Esophagus squamous epithelium (tissue), 5 donors: ENCODE results near the gene RIOX2. TPM values are rescaled to one million over a fixed set of nuclear protein-coding genes. Genes with fewer than 3 reads are reported as not detected.

Experiments used
- DNase-seq: peaks from one replicate; lab custom pipeline; 2025; lab: John Stamatoyannopoulos, UW
- H3K27ac ChIP-seq, 4 donors: fragments of 200-600 bp; sonication (generic); one replicate each; pipeline ENCODE4 v1.5.1; 2016 to 2019; ENCODE audit warnings: mild to moderate bottlenecking in 1 of 4
- H3K27me3 ChIP-seq, 4 donors: fragments of 200-600 bp; sonication (generic); 1 replicate in 3 of 4; 2 replicates in 1 of 4; pipeline versions ENCODE4 v1.5.1 to v1.6.0; 2017 to 2021; ENCODE audit warnings: antibody characterized with exemption in 1 of 4
- H3K36me3 ChIP-seq, 3 donors: fragments of 200-600 bp; sonication (generic); one replicate each; pipeline ENCODE4 v1.5.1; 2016 to 2019
- H3K4me1 ChIP-seq, 3 donors: fragments of 200-600 bp; sonication (generic); one replicate each; pipeline ENCODE4 v1.5.1; 2017 to 2019
- H3K4me3 ChIP-seq, 4 donors: fragments of 200-600 bp; sonication (generic); 1 replicate in 3 of 4; 2 replicates in 1 of 4; pipeline ENCODE4 v1.5.1; 2016 to 2019; ENCODE audit warnings: mild to moderate bottlenecking in 2 of 4, moderate library complexity in 1 of 4
- H3K9me3 ChIP-seq, 3 donors: fragments of 200-600 bp; sonication (generic); one replicate each; pipeline ENCODE4 v1.5.1; 2016 to 2019
- CTCF ChIP-seq, 6 experiments: fragments of 450-650 bp in 4 of 6; fragments of 200-600 bp in 2 of 6; sonication (generic) in 2 of 6; IDR thresholded peaks; one replicate each; pipeline ENCODE4 v1.5.1; 2016 to 2019; ENCODE audit warnings: antibody characterized with exemption in 6 of 6, mild to moderate bottlenecking in 4 of 6, moderate library complexity in 4 of 6
- POLR2A ChIP-seq, 4 donors: fragments of 450-650 bp; IDR thresholded peaks; one replicate each; pipeline ENCODE4 v1.6.1; 2017; ENCODE audit warnings: antibody characterized with exemption in 4 of 4, mild to moderate bottlenecking in 4 of 4, moderate library complexity in 3 of 4
- WGBS, 2 donors: methylation state at CpG; one replicate each; pipeline ENCODE4 v1.1.5; 2018; 5-methylcytosine and 5-hydroxymethylcytosine counted together
- intact Hi-C: fragments of 100-400 bp; cut with DNase I; formaldehyde crosslinking; loops from one replicate; pipeline ENCODE4 v1.15.0; 2022
- total RNA-seq, 4 donors: library from RNA; depleted of rRNA; stranded (reverse); fragments of >200 nt; gene quantifications; one replicate each; pipeline ENCODE4 v1.1.0, GENCODE V29; 2016
- donor health status: DM: yes; HTN: yes; CAD: no.

The RIOX2 gene
- total RNA-seq, 4 donors from 2014 or later = 26.7 to 45.6 (median 41.1) TPM

- intact Hi-C loops = no loop called here
- peaks cover 0 to 43% (median 0%) of the 10 kb centered on the region in 3 donors for H3K4me1 ChIP-seq
Observed at GRCh38 chr3:97957617-97958311, 14.5 kb downstream of the RIOX2 start.

GRCh38 chr3:97956051-97956450 lies 16.2 kb downstream of the RIOX2 start:
- Histone ChIP-seq H3K27ac (no peak overlapping the region), H3K9me3 (no peaks in the 10 kb centered on the region), H3K36me3 (peaks cover 0 to 93% (median 12%) of the 10 kb centered on the region in 3 donors), H3K27me3 (no peaks in the 10 kb centered on the region), H3K4me3 (no peak overlapping the region), H3K4me1 (peaks cover 0 to 42% (median 0%) of the 10 kb centered on the region in 3 donors)
- TF ChIP-seq POLR2A (IDR thresholded peaks at IDR 0.05) (no peak), CTCF (IDR thresholded peaks at IDR 0.05) (no peak)
- intact Hi-C loops = no loop called here
- DNase-seq = no peak
- WGBS, 2 donors = 83 to 84% methylated on average over 3 of the region's 3 CpGs

More at GRCh38 chr3:97957617-97958311, 14.5 kb downstream of the RIOX2 start:
- Histone ChIP-seq H3K36me3 (peaks cover 0 to 93% (median 12%) of the 10 kb centered on the region in 3 donors), H3K27ac (peak overlapping the region in 3 of 4 donors; percentile 7 to 53 (median 48)), H3K9me3 (no peaks in the 10 kb centered on the region), H3K27me3 (no peaks in the 10 kb centered on the region), H3K4me3 (no peak overlapping the region)
- TF ChIP-seq CTCF (IDR thresholded peaks at IDR 0.05) (no peak), POLR2A (IDR thresholded peaks at IDR 0.05) (no peak)
- DNase-seq = no peak
- 69 to 81% methylated on average over 7 to 8 of the region's 8 CpGs for WGBS, 2 donors

- Histone ChIP-seq H3K9me3 (no peaks in the 10 kb centered on the region), H3K27me3 (no peaks in the 10 kb centered on the region), H3K4me3 (no peak overlapping the region), H3K36me3 (peaks cover 0 to 93% (median 12%) of the 10 kb centered on the region in 3 donors), H3K4me1 (peaks cover 0 to 39% (median 0%) of the 10 kb centered on the region in 3 donors), H3K27ac (peak overlapping the region in 2 of 4 donors; percentile 26 to 36)
- DNase-seq = no peak
- 88 to 90% methylated on average over 8 of the region's 9 CpGs for WGBS, 2 donors
- TF ChIP-seq POLR2A (IDR thresholded peaks at IDR 0.05) = no peak
- no peak for TF ChIP-seq CTCF (IDR thresholded peaks at IDR 0.05)
- intact Hi-C loops = no loop called here
Observed at GRCh38 chr3:97954228-97954827, 17.9 kb downstream of the RIOX2 start.

GRCh38 chr3:97952872-97953271 lies 19.4 kb downstream of the RIOX2 start:
- H3K4me3 ChIP-seq = no peak overlapping the region
- TF ChIP-seq CTCF (IDR thresholded peaks at IDR 0.05) = no peak
- no peak for TF ChIP-seq POLR2A (IDR thresholded peaks at IDR 0.05)
- no peaks in the 10 kb centered on the region for H3K27me3 ChIP-seq
- H3K27ac ChIP-seq = peak overlapping the region; percentile 18 to 78 (median 70)
- 33 to 53% methylated on average over 1 of the region's 1 CpG for WGBS, 2 donors
- peaks cover 0 to 28% (median 0%) of the 10 kb centered on the region in 3 donors for H3K4me1 ChIP-seq
- intact Hi-C loops = no loop called here
- DNase-seq = no peak
- H3K36me3 ChIP-seq = peaks cover 0 to 93% (median 7%) of the 10 kb centered on the region in 3 donors
- no peaks in the 10 kb centered on the region for H3K9me3 ChIP-seq

- 68 to 89% methylated on average over 3 of the region's 3 CpGs for WGBS, 2 donors
- Histone ChIP-seq H3K27ac (peak overlapping the region; percentile 18 to 78 (median 70)), H3K36me3 (peaks cover 0 to 93% (median 7%) of the 10 kb centered on the region in 3 donors), H3K4me1 (peaks cover 0 to 22% (median 0%) of the 10 kb centered on the region in 3 donors), H3K9me3 (no peaks in the 10 kb centered on the region), H3K4me3 (no peak overlapping the region), H3K27me3 (no peaks in the 10 kb centered on the region)
- intact Hi-C loops = no loop called here
- TF ChIP-seq CTCF (IDR thresholded peaks at IDR 0.05) (no peak), POLR2A (IDR thresholded peaks at IDR 0.05) (no peak)
- no peak for DNase-seq
Observed at GRCh38 chr3:97952280-97952679, 20.0 kb downstream of the RIOX2 start.
